Right cardiac atrium (tissue), 5 donors: Measurements from ENCODE around the gene B4GALNT4. TPM values are rescaled to one million over a fixed set of nuclear protein-coding genes. Genes with fewer than 3 reads are reported as not detected.

Source experiments
- ATAC-seq, 2 donors: fragments of 200-7000 bp; cut with Tn5 transposase; one replicate each; pipeline versions ENCODE4 v1.8.0 to v1.9.1; 2020; ENCODE audit warnings: moderate library complexity in 2 of 2, mild to moderate bottlenecking in 1 of 2
- DNase-seq, 3 donors: peaks; one replicate each; pipeline ENCODE4 v3.0.0-alpha.2; 2020
- H3K27ac ChIP-seq: one replicate; pipeline ENCODE4 v1.5.1; 2013; ENCODE audit warnings: mild to moderate bottlenecking, low read length, control low read depth, moderate library complexity
- H3K27me3 ChIP-seq: one replicate; pipeline ENCODE4 v1.6.1; 2013; ENCODE audit not compliant: control insufficient read depth, insufficient read depth
- H3K4me1 ChIP-seq: one replicate; pipeline ENCODE4 v1.6.1; 2013; ENCODE audit warnings: low read length; ENCODE audit not compliant: control insufficient read depth, insufficient read depth
- H3K4me3 ChIP-seq: one replicate; pipeline ENCODE4 v1.5.1; 2013; ENCODE audit warnings: low read length, control low read depth
- H3K9me3 ChIP-seq: one replicate; pipeline ENCODE4 v1.6.1; 2013; ENCODE audit warnings: low read length; ENCODE audit not compliant: control insufficient read depth
- WGBS: extraction: QIAGEN DNeasy Blood & Tissue Kit; methylation state at CpG from one replicate; pipeline ENCODE4 v1.1.7; 2013; 5-methylcytosine and 5-hydroxymethylcytosine counted together
- intact Hi-C, 4 donors: fragments of 100-400 bp; cut with DNase I; formaldehyde crosslinking; loops; one replicate each; pipeline versions ENCODE4 v1.11.0 to v1.14.0; 2022 to 2023
- polyA plus RNA-seq: library from polyadenylated mRNA; stranded (reverse); fragments of 200-250 nt; gene quantifications from one replicate; pipeline ENCODE4 v1.2.3, GENCODE V29; 2013
- total RNA-seq, 4 donors: library from RNA; stranded (reverse); fragmentation: NEBNext Ultra II Directional; extraction: Animal tissue kit (Norgen Biotek cat#: 25700); gene quantifications; one replicate each; pipeline ENCODE4 v1.2.1, GENCODE V29; 2021
- donor health status: healthy with polysubstance abuse.
- donor health status: DM: no; HTN: yes; CAD: no.
- donor health status: DM: no; HTN: no; CAD: no.
- donor health status: DM: no; HTN: yes; CAD: no; lungs with severe emphysema.
- donor health status: DM: yes; HTN: yes; CAD: no.

The B4GALNT4 gene
- total and polyA plus RNA-seq, 5 donors, result 1.0 to 2.5 (median 1.4) TPM

GRCh38 chr11:371716-372590, 2.7 kb downstream of the B4GALNT4 start:
- DNase-seq (peak; percentile 21 to 46 (median 38)), ATAC-seq (no peak)
- H3K4me1 ChIP-seq, result no peaks in the 10 kb centered on the region
- 84% methylated on average over 19 of the region's 19 CpGs for WGBS
- no peak overlapping the region for H3K4me3 ChIP-seq
- no peaks in the 10 kb centered on the region for H3K9me3 ChIP-seq
- no peak overlapping the region for H3K27ac ChIP-seq
- H3K27me3 ChIP-seq, result no peaks in the 10 kb centered on the region
- intact Hi-C loops, result no loop called here

- Histone ChIP-seq H3K4me3 (no peak overlapping the region), H3K4me1 (no peaks in the 10 kb centered on the region), H3K27me3 (no peaks in the 10 kb centered on the region), H3K9me3 (no peaks in the 10 kb centered on the region), H3K27ac (no peak overlapping the region)
- intact Hi-C loops, result no loop called here
- peak; percentile 10 to 51 (median 35) for DNase-seq
- 85% methylated on average over 41 of the region's 41 CpGs for WGBS
- ATAC-seq, result no peak
Measured at GRCh38 chr11:372809-373715, 3.8 kb downstream of the B4GALNT4 start.

- intact Hi-C loops, result no loop called here
- no peak overlapping the region for H3K4me3 ChIP-seq
- WGBS, result 80% methylated on average over 23 of the region's 23 CpGs
- H3K4me1 ChIP-seq, result no peaks in the 10 kb centered on the region
- no peak overlapping the region for H3K27ac ChIP-seq
- ATAC-seq, result no peak
- peak; percentile 11 to 56 (median 34) for DNase-seq
- H3K9me3 ChIP-seq, result no peaks in the 10 kb centered on the region
- no peaks in the 10 kb centered on the region for H3K27me3 ChIP-seq
Measured at GRCh38 chr11:373716-374551, 4.6 kb downstream of the B4GALNT4 start.

- Histone ChIP-seq H3K4me3 (no peak overlapping the region), H3K9me3 (no peaks in the 10 kb centered on the region), H3K27me3 (no peaks in the 10 kb centered on the region), H3K27ac (no peak overlapping the region), H3K4me1 (no peaks in the 10 kb centered on the region)
- intact Hi-C loops, result no loop called here
- DNase-seq, result peak; percentile 13 to 49 (median 37)
- no peak for ATAC-seq
- WGBS, result 94% methylated on average over 41 of the region's 41 CpGs
Measured at GRCh38 chr11:375065-376025, 6.0 kb downstream of the B4GALNT4 start.

GRCh38 chr11:376531-377173, 7.4 kb downstream of the B4GALNT4 start:
- DNase-seq (peak in 2 of 3 donors; percentile 31 to 36), ATAC-seq (no peak)
- Histone ChIP-seq H3K27me3 (no peaks in the 10 kb centered on the region), H3K27ac (no peak overlapping the region), H3K9me3 (no peaks in the 10 kb centered on the region), H3K4me3 (no peak overlapping the region), H3K4me1 (no peaks in the 10 kb centered on the region)
- WGBS, result 95% methylated on average over 70 of the region's 70 CpGs
- intact Hi-C loops, result no loop called here

GRCh38 chr11:377174-377865, 8.0 kb downstream of the B4GALNT4 start:
- H3K9me3 ChIP-seq, result no peaks in the 10 kb centered on the region
- ATAC-seq, result no peak
- H3K27ac ChIP-seq, result no peak overlapping the region
- no peak overlapping the region for H3K4me3 ChIP-seq
- DNase-seq, result peak in 2 of 3 donors; percentile 51 to 62
- no peaks in the 10 kb centered on the region for H3K4me1 ChIP-seq
- no peaks in the 10 kb centered on the region for H3K27me3 ChIP-seq
- WGBS, result 91% methylated on average over 44 of the region's 44 CpGs
- intact Hi-C loops, result no loop called here

- 82% methylated on average over 11 of the region's 11 CpGs for WGBS
- no peak for DNase-seq
- Histone ChIP-seq H3K27ac (no peak overlapping the region), H3K9me3 (no peaks in the 10 kb centered on the region), H3K27me3 (no peaks in the 10 kb centered on the region), H3K4me1 (no peaks in the 10 kb centered on the region), H3K4me3 (no peak overlapping the region)
- intact Hi-C loops, result no loop called here
- no peak for ATAC-seq
Measured at GRCh38 chr11:377883-378500, 8.7 kb downstream of the B4GALNT4 start.

- peak in 2 of 3 donors; percentile 51 to 55 for DNase-seq
- no peak overlapping the region for H3K27ac ChIP-seq
- H3K4me3 ChIP-seq, result no peak overlapping the region
- H3K27me3 ChIP-seq, result no peaks in the 10 kb centered on the region
- H3K9me3 ChIP-seq, result no peaks in the 10 kb centered on the region
- intact Hi-C loops, result no loop called here
- no peaks in the 10 kb centered on the region for H3K4me1 ChIP-seq
- WGBS, result 91% methylated on average over 87 of the region's 87 CpGs
- ATAC-seq, result no peak
Measured at GRCh38 chr11:379205-380094, 10.2 kb downstream of the B4GALNT4 start.
